ENCODE measurements around the gene LZTS3.

GRCh38 chr20:3221398-3222226, 48.3 kb upstream of the LZTS3 start:
- TF ChIP-seq JUND (IDR thresholded peaks at IDR 0.05; ENCODE audit: low read length) = no peak
- TF ChIP-seq SRF (IDR thresholded peaks at IDR 0.05; ENCODE audit: low read depth, low read length) = no peak
- no peak for TF ChIP-seq MAFK (IDR thresholded peaks at IDR 0.05; ENCODE audit: low read depth, low read length)
- TF ChIP-seq CTCF (IDR thresholded peaks at IDR 0.05; ENCODE audit: control extremely low read depth in 1 of 3, insufficient read depth in 1 of 3, low read depth in 1 of 3, low read length in 3 of 3) = no peak
- no peak for TF ChIP-seq HDAC2 (IDR thresholded peaks at IDR 0.05; ENCODE audit: borderline replicate concordance in 1 of 2, low read depth in 2 of 2, low read length in 2 of 2)

All from H1 (cell line).